Subcutaneous abdominal adipose tissue (tissue), 5 donors: ENCODE measurements around the gene DMKN.

Source experiments
- H3K27ac ChIP-seq: one replicate; pipeline ENCODE4 v1.7.0; 2013; ENCODE audit warnings: low read depth, mild to moderate bottlenecking, inconsistent platforms, low read length, moderate library complexity
- H3K27me3 ChIP-seq, 5 donors: one replicate each; pipeline ENCODE4 v1.7.0; 2013; ENCODE audit warnings: low read length in 5 of 5, inconsistent platforms in 1 of 5; ENCODE audit not compliant: control insufficient read depth in 5 of 5, insufficient read depth in 4 of 5
- H3K36me3 ChIP-seq, 5 donors: one replicate each; pipeline ENCODE4 v1.7.0; 2013; ENCODE audit warnings: low read length in 5 of 5; ENCODE audit not compliant: control insufficient read depth in 5 of 5, insufficient read depth in 5 of 5
- H3K4me1 ChIP-seq, 5 donors: one replicate each; pipeline ENCODE4 v1.7.0; 2013; ENCODE audit warnings: low read length in 5 of 5, mild to moderate bottlenecking in 3 of 5, moderate library complexity in 1 of 5; ENCODE audit not compliant: control insufficient read depth in 5 of 5, insufficient read depth in 5 of 5
- H3K4me3 ChIP-seq, 5 donors: one replicate each; pipeline ENCODE4 v1.7.0; 2013; ENCODE audit warnings: low read length in 5 of 5, low read depth in 1 of 5
- H3K9ac ChIP-seq, 5 donors: one replicate each; pipeline ENCODE4 v1.7.0; 2013; ENCODE audit warnings: low read length in 5 of 5, mild to moderate bottlenecking in 4 of 5, moderate library complexity in 3 of 5
- H3K9me3 ChIP-seq, 5 donors: one replicate each; pipeline ENCODE4 v1.7.0; 2013; ENCODE audit warnings: low read length in 5 of 5; ENCODE audit not compliant: control insufficient read depth in 5 of 5
- donor health status: healthy.
- donor health status: healthy.
- donor health status: healthy.
- donor health status: healthy.
- donor health status: healthy.

The DMKN gene

DNA sequence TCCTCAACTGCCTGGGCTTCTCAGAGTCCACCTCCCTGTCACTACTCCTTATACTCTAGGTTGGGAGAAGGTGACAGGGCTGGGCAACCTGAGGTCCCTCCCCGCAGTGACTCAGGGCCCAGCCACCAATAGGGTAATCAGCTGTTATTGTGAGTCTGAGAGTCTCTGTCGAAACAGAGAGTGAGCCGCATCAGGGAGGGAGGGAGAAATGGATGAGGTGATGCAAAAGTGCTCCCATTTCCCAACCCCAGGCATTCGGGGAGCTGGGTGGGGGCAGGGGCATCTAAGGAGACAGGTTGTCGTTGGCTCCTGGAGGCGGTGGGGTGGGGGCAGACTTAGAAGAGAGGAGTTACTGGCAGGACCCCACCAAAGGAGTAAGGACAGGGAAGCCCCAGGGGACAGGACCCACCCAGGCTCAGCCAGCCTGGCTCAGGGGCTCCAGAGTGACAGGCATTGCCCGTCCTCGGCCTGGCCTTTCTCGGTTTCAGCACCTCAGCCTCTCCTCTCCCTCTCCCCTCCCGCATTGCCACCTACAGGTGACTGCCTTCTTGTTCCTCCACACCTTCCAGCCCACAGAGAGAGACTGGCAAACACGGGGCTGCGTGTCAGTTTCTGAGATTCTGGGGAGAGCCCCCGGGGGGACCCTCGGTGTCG, at the start of gene DMKN:
Gene DMKN (minus strand): TSS at position 22 of the 654 bp plus-strand sequence. CDS start 174 bp downstream, outside the sequence.
- Histone ChIP-seq H3K4me1 (peaks cover 0 to 20% (median 13%) of the 10 kb centered on the region in 5 donors), H3K4me3 (no peak within 1 kb of the TSS)

DNA sequence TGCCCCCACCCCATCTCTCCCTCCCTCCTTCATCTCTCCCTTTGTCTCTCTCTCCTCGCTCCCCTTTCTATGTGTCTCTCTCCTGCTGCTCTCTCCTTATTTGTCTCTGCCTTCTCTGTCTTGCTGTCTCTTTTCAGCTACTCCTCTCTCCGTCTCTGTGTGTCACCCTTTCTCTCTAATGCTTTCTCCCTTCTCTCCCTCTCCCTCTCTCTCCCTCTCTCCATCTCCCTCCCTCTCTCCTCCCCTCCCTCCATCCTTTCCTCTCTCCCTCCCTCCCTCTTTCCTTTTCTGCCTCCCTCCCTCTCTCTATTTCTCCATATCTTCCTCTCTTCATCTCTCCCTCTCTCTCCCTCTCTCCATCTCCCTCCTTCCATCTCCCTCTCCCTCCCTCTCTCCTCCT, 49.3 kb upstream of the DMKN start:
- H3K9ac ChIP-seq = no peak overlapping the region
- H3K27ac ChIP-seq = no peak overlapping the region
- H3K9me3 ChIP-seq = no peaks in the 10 kb centered on the region
- no peak overlapping the region for H3K4me3 ChIP-seq
- no peaks in the 10 kb centered on the region for H3K36me3 ChIP-seq
- H3K27me3 ChIP-seq = peaks cover 14 to 58% (median 51%) of the 10 kb centered on the region in 5 donors
- H3K4me1 ChIP-seq = peaks cover 0 to 8% (median 7%) of the 10 kb centered on the region in 5 donors

More for the DNA sequence above, at the start of gene DMKN:
- Histone ChIP-seq H3K36me3 (no peaks in the 10 kb centered on the region), H3K9ac (no peak within 1 kb of the TSS), H3K27me3 (peaks cover 32 to 48% (median 45%) of the 10 kb centered on the region in 5 donors), H3K27ac (no peak within 1 kb of the TSS), H3K9me3 (no peaks in the 10 kb centered on the region)

DNA sequence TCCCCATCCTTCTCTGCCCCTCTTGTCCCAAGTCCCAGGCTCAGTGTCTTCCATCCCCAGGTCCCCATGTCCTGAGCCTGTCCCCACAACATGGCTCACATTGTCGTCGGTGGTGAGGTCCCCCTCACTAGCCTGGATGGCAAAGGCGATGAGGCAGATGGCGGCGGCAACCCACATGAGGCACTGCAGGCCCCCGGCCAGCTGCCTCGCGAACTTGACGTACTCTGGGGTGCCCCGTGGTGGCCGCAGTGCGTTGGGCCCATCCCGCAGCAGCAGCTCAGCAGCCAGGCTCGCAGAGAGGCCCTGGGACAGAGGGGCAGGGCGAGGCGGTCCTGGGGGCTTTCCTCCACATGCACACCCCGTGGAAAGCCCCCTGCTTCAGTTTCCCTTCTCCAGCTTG, 48.9 kb upstream of the DMKN start:
- no peak overlapping the region for H3K27ac ChIP-seq
- no peaks in the 10 kb centered on the region for H3K9me3 ChIP-seq
- H3K4me1 ChIP-seq = peaks cover 0 to 11% (median 8%) of the 10 kb centered on the region in 5 donors
- no peak overlapping the region for H3K9ac ChIP-seq
- H3K27me3 ChIP-seq = peaks cover 17 to 61% (median 51%) of the 10 kb centered on the region in 5 donors
- H3K36me3 ChIP-seq = no peaks in the 10 kb centered on the region
- H3K4me3 ChIP-seq = no peak overlapping the region

GRCh38 chr19:35561436-35561835, 48.0 kb upstream of the DMKN start:
- H3K4me3 ChIP-seq = no peak overlapping the region
- H3K27ac ChIP-seq = no peak overlapping the region
- H3K36me3 ChIP-seq = no peaks in the 10 kb centered on the region
- H3K27me3 ChIP-seq = peaks cover 20 to 67% (median 52%) of the 10 kb centered on the region in 5 donors
- no peaks in the 10 kb centered on the region for H3K9me3 ChIP-seq
- H3K9ac ChIP-seq = no peak overlapping the region
- peaks cover 0 to 11% (median 8%) of the 10 kb centered on the region in 5 donors for H3K4me1 ChIP-seq

- Histone ChIP-seq H3K4me3 (no peak overlapping the region), H3K9ac (no peak overlapping the region), H3K4me1 (peaks cover 0 to 11% (median 8%) of the 10 kb centered on the region in 5 donors), H3K9me3 (no peaks in the 10 kb centered on the region), H3K27me3 (peaks cover 20 to 67% (median 54%) of the 10 kb centered on the region in 5 donors), H3K36me3 (no peaks in the 10 kb centered on the region), H3K27ac (no peak overlapping the region)
Measured at GRCh38 chr19:35560677-35561076, 47.2 kb upstream of the DMKN start.

- H3K27me3 ChIP-seq = peaks cover 20 to 69% (median 56%) of the 10 kb centered on the region in 5 donors
- H3K36me3 ChIP-seq = no peaks in the 10 kb centered on the region
- no peak overlapping the region for H3K4me3 ChIP-seq
- no peaks in the 10 kb centered on the region for H3K9me3 ChIP-seq
- peaks cover 0 to 11% (median 8%) of the 10 kb centered on the region in 5 donors for H3K4me1 ChIP-seq
- no peak overlapping the region for H3K27ac ChIP-seq
- H3K9ac ChIP-seq = no peak overlapping the region
Measured at GRCh38 chr19:35560271-35560670, 46.8 kb upstream of the DMKN start.

DNA sequence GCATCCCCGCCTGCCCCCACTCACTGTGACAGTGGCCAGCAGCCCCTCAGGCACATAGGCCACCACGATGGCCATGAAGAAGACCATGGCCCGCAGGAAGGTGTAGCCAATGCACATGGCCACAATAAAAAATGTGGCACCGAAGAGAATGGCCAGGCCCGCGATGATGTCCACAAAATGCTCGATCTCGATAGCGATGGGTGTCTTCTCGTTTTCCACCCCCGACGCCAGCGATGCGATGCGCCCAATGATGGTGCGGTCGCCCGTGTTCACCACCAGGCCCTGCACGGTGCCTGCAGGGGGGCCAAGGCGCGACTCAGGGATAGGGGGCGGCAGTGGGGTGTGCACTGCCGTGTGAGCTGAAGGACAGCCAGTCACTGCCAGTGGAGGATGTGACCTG, 46.3 kb upstream of the DMKN start:
- no peaks in the 10 kb centered on the region for H3K9me3 ChIP-seq
- H3K27me3 ChIP-seq = peaks cover 20 to 68% (median 52%) of the 10 kb centered on the region in 5 donors
- no peak overlapping the region for H3K4me3 ChIP-seq
- H3K9ac ChIP-seq = no peak overlapping the region
- H3K4me1 ChIP-seq = peaks cover 0 to 11% (median 8%) of the 10 kb centered on the region in 5 donors
- no peaks in the 10 kb centered on the region for H3K36me3 ChIP-seq
- H3K27ac ChIP-seq = no peak overlapping the region

DNA sequence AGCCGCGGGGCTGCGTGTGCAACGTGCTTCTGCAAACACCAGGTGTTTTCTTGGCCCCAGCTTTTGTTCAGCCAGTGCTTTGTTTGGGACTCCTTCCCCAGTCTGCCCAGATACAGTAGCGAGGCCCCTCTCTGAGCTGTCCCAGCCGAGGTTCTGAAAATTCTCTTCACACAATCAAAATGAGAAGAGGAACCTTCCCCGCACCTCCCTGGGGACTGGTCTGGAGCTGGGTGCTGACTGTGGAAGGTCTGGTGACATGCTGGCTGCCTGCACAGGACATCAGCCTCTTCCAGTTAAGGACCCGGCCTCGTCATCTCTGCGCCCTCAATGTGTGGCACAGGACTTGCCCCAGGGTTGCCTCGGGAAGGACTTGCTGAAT, 45.8 kb upstream of the DMKN start:
- Histone ChIP-seq H3K4me1 (peaks cover 0 to 11% (median 8%) of the 10 kb centered on the region in 5 donors), H3K4me3 (no peak overlapping the region), H3K27ac (no peak overlapping the region), H3K9me3 (no peaks in the 10 kb centered on the region), H3K36me3 (no peaks in the 10 kb centered on the region), H3K9ac (no peak overlapping the region), H3K27me3 (peaks cover 20 to 63% (median 50%) of the 10 kb centered on the region in 5 donors)

- Histone ChIP-seq H3K36me3 (no peaks in the 10 kb centered on the region), H3K27ac (no peak overlapping the region), H3K27me3 (peaks cover 20 to 67% (median 49%) of the 10 kb centered on the region in 5 donors), H3K9me3 (no peaks in the 10 kb centered on the region), H3K4me3 (peak overlapping the region in 1 of 5 donors; percentile 48), H3K4me1 (peaks cover 0 to 11% (median 8%) of the 10 kb centered on the region in 5 donors), H3K9ac (no peak overlapping the region)
Measured at GRCh38 chr19:35558400-35559280, 45.2 kb upstream of the DMKN start.
